Stimulated activated CD4-positive, alpha-beta T cell treated with anti-CD3 and anti-CD28 coated beads, Interleukin-2, amount 100 ng/mL, for 24 hours (primary cell): ENCODE data around the gene SAMD15.
A peak's percentile ranks its signal among the peaks of the same experiment; 100 is the strongest.
"Not testable (repeated sequence)": the region's sequence is repeated elsewhere in the genome, so short reads cannot be mapped to it uniquely, and the experiment has no call there.

ENCODE experiments used
- DNase-seq, 2 donors: peaks; one replicate each; pipeline ENCODE4 v3.0.0-alpha.2; 2020

SAMD15 gene

DNA sequence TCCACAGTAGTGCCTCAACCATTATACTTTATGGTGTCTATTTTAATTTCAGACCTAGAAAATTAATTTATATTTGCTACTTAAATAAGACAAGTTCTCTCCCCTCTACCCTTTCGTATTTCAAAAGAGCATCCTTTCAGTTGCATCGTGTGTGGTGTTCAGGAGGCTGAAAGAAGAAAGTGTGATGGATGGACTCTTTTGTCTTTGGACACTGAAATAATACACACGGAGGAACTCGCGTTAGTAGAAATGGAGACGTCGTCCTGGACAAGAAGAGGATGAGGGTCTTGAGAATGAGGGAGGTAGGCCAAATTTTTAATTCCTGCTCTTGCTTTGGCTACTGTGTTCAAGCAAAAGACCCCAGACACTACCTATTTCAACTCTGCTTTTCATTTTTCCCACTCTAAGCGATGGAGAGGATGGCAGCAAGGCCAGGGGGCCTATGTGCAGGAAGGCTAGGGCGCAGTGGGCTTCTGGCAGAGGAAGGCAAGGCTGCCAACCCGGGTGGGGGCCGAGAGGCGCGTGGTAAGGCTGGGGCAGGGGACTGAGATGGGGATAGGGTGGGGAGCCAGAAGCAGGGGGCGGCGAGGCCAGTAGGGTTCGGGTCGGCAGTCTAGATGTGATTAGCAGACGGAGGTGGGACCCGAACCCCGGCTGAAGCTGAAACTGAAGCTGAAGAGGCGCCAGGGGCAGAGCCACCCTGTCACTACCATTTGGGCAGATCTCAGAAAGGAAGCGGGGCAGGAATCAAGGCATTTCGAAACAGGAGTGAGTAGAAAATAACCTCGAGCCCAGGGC, 1.0 kb upstream of the SAMD15 start:
- DNase-seq, result peak; percentile 50 to 52

- DNase-seq, result no peak
Measured at GRCh38 chr14:77377502-77377844, 294 bp downstream of the SAMD15 start.

- DNase-seq, result no peak
Measured at GRCh38 chr14:77378701-77379100, 1.5 kb downstream of the SAMD15 start.

GRCh38 chr14:77390188-77390587, 13.0 kb downstream of the SAMD15 start:
- no peak for DNase-seq

- no peak for DNase-seq
Measured at GRCh38 chr14:77400216-77400615, 23.0 kb downstream of the SAMD15 start.

GRCh38 chr14:77403768-77404167, 26.6 kb downstream of the SAMD15 start:
- DNase-seq, result no peak

- no peak for DNase-seq
Measured at GRCh38 chr14:77406086-77406485, 28.9 kb downstream of the SAMD15 start.

DNA sequence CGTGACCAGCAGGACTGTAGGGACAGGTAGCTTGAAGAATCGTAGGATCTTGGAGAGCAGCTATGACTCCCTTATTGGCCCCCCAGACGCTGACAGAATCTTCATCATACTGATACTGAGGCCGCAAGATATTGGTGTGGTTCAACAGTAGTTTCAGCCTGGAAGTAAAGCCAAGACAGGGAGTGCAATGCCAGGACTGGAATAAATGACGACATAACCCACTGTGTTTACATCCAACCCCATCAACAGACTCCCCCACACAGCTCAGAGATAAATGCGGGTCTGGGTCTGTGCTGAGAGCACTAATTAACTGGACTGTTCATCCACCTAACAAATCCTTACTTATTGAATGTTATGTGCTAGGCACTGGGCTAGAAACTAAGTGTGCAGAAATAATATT, 29.5 kb downstream of the SAMD15 start:
- DNase-seq, result no peak

DNA sequence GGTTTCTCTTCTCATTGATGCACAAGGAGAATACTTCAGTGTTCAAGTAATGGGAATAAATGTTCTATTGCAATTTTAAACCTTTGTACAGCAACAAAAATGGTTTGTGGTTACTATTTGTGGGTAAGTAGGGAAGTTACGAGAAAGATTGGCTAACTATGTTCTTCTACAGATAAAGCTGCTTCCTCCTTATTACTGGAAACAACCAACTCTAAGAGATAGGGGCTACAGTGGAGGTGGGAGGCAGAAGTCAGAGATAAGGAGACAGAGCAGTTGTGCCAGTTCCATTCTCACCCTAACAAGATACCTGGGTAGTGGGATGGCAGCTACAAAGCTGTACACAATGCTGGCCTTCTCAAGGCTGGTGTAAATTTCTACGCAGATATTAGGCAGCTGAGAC, 30.0 kb downstream of the SAMD15 start:
- no peak for DNase-seq

- no peak for DNase-seq
Measured at GRCh38 chr14:77409131-77409533, 32.0 kb downstream of the SAMD15 start.

DNA sequence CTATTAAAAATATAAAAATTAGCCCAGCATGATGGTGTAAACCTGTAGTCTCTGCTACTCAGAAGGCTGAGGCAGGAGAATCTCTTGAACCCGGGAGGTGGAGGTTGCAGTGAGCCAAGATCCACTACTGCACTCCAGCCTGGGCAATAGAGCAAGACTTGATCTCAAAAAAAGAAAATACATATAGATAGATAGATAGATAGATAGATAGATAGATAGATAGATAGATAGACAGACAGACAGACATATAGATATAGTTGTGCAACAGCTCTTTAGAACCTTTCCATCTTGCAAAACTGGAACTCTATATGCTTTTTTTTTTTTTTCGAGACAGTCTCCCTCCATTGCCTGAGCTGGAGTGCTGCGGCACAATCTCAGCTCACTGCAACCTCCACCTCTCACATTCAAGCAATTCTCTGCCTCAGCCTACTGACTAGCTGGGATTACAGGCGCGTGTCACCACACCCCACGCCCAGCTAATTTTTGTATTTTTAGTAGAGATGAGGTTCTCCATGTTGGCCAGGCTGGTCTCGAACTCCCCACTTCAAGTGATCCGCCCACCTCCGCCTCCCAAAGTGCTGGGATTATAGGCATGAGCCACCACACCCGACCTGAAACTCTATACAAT, 38.3 kb downstream of the SAMD15 start:
- DNase-seq, result not testable (repeated sequence)

DNA sequence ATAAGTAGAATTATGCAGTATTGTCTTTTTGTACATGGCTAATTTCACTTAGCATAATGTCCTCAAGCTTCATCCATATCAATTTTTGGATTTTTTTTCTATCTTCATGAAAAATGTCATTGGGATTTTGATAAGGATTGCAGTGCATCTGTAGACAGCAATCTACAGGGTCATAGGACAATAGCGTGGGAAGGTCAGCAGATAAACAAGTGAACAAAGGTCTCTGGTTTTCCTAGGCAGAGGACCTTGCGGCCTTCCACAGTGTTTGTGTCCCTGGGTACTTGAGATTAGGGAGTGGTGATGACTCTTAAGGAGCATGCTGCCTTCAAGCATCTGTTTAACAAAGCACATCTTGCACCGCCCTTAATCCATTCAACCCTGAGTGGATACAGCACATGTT, 38.9 kb downstream of the SAMD15 start:
- not testable (repeated sequence) for DNase-seq

GRCh38 chr14:77416836-77417235, 39.7 kb downstream of the SAMD15 start:
- no peak for DNase-seq

DNA sequence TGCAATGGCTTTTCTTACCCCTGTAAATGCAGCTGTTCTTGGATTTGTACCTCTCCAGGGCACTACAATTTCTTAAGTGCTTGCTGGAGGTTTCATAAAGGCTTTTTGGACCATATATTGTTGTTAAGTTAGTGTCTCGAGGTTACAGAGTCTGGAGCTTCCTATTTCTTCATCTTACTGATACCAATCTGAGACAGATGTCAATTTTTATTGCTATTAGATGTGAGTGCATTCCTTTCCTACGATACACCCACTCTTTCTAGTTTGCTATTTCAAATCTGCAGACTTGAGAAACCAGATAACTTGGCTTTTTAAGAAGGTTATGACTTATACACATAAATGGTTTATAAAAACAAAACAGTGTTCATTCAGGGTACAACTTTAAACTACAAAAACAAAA, 44.0 kb downstream of the SAMD15 start:
- no peak for DNase-seq

- no peak for DNase-seq
Measured at GRCh38 chr14:77423423-77423822, 46.2 kb downstream of the SAMD15 start, which contains the start of gene NOXRED1. Gene NOXRED1, minus strand, starts transcription at chr14:77423523. Its CDS starts 634 bp downstream, at chr14:77422889.

- DNase-seq, result no peak
Measured at GRCh38 chr14:77424862-77425261, 47.7 kb downstream of the SAMD15 start.

- no peak for DNase-seq
Measured at GRCh38 chr14:77426396-77426795, 49.2 kb downstream of the SAMD15 start.

GRCh38 chr14:77436042-77436441, 58.9 kb downstream of the SAMD15 start:
- no peak for DNase-seq

DNA sequence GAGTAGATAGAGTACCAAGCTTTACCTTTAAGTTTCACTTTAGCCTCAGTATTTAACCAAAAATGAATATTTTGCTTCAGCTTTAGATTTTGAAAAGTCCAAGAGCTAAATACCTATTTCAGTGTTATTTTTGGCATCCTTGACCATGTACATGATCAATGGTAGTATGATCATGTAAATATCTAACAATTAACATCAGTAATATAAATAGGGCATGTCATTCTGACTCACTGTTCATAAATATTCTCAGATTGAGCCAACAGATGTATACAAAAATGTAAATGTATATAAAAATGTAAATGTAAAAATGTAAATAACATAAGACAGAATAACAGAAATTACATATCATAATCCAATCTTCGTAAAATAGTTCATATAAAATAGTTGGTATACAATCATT, 61.4 kb downstream of the SAMD15 start:
- no peak for DNase-seq

DNA sequence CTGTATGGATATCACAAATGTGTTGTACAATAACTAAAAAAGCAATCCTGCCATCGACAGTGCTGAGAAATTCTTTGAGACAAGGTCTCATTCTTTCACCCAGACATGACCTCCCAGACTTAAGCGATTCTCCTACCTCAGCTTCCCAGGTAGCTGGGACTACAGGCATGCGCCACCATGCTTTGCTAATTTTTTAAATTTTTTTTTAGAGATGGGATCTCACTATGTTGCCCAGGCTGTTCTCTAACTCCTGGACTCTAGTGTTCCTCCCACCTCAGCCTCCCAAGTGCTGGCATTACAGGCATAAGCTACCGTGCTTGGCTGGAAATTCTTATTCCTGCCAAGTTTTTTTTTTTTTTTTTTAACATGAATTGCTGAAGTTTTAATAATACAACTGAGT, 62.7 kb downstream of the SAMD15 start:
- DNase-seq, result no peak
